GM19324 (cell line): Measurements from ENCODE around the gene INCENP.

Source experiments
- ATAC-seq: cut with Tn5 transposase; IDR thresholded peaks from one replicate; pipeline ENCODE4 v1.9.1; 2021; ENCODE audit warnings: mild to moderate bottlenecking, moderate library complexity; ENCODE audit not compliant: unreplicated experiment, low FRiP score

INCENP gene

DNA sequence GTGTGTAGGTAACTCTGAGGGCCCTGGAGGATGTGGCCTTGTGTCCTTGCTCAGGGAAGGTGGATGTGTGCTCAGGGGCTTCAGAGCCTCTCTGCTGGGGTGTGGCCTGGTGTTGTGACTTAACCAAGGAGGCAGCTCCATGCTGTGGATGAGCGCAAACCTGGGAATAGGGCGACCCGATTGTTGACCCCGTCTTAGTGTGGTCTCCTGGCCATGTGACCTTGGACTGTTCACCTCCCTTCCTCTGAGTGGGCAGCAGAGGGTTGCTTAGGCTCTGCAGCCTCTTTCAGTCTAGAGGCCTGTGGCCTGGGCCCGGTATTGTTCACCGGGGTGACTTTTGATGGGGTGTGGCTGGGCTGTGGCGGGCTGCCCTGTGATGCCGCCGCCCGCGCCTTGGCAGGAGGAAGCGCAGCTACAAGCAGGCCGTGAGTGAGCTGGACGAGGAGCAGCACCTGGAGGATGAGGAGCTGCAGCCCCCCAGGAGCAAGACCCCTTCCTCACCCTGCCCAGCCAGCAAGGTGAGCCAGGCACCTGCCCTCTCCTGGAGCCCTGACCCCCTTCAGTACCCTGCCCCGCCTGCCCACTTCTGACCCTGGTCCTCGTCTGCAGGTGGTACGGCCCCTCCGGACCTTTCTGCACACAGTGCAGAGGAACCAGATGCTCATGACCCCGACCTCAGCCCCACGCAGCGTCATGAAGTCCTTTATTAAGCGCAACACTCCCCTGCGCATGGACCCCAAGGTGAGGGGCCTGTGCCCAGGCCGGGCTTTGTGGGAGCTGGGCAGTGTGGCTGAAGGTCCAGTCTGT lies 16.7 kb downstream of the INCENP start:
- ATAC-seq: no peak

GRCh38 chr11:62141111-62142042 lies 17.6 kb downstream of the INCENP start:
- ATAC-seq: no peak

- no peak for ATAC-seq
These were observed 18.2 kb downstream of the INCENP start for GRCh38 chr11:62142043-62142375.

DNA sequence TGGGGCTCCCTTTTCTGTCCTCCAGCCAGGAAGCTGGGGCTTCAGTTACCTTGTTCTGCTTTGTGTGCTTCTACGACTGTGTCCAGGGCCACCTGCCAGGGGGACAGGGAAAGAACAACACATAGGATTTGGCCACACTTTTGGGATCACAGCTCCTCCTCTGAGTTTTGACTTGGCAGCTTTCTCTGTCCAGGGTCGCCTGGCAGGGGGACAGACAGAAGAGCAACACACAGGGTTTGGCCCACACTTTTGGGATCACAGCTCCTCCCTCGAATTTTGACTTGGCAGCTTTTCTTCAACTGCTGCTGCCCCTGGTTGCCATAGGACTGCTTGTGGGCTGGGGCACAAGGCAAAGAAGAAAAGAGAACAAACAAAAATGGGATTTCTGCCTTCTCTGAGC lies 19.1 kb downstream of the INCENP start:
- ATAC-seq: no peak

DNA sequence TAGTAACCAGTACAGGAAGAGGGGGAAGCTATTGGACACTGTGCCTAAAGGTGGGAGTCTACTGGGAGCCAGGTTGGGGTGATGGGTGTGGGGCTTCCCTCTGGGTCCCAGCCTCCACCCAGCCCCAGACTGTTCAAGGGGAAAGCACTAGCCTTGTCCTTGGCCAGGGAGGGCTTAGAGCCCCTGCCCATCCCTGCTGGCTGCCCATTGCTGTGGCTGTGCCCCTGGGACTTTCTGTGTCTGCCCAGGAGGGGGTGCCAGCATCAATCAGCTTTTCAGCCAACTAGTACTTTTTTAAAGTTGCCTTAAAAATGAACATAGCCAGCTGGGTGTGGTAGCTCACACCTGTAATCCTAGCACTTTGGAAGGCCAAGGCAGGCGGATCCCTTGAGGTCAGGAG lies 19.9 kb downstream of the INCENP start:
- no peak for ATAC-seq

GRCh38 chr11:62144641-62145255 lies 20.9 kb downstream of the INCENP start:
- ATAC-seq: no peak

DNA sequence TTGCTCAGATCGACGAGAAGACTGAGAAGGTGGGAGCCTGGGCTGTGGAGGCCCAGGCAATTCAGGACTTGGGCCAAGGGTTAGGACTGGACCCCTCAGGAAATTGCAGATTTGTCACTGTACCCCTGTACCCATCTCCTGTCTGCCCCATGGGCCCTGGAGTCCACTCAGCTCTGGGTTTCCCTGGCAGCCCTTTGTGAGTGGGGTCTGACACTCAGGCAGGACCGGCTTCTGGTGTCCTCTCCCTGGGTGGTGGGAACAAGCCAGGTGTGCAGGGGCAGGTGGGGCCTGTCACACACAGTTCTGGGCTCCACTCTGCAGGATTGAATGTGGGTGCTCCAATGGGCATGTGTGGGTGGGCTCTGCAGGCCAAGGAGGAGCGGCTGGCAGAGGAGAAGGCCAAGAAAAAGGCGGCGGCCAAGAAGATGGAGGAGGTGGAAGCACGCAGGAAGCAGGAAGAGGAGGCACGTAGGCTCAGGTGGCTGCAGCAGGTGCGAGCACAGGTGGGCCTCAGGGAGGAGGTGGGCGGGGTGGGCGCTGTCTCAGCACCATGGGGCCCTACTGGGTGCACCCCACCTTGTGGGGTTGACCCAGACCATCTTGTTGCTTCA lies 21.6 kb downstream of the INCENP start:
- ATAC-seq: no peak

- ATAC-seq: no peak
These were observed 22.8 kb downstream of the INCENP start for GRCh38 chr11:62146476-62147200.

DNA sequence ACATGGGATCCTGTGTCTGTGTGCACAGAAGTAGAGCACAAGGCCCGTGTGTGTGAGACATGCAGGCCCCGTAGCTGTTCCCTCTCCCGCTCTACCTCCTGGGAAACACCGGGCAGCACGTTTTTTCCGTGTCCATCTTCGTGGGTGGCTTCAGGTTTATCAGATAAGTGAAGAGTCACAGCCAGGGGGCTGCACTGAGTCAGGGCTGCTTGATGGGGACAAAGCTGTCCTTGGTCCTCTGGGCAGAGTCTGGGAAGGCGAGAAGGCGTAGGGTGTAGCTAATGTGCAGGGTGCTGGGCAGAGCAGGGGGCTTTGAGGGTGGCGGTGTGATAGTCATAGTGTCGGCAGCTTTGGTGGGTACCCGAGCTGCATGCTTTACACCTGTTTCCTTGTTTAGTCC lies 23.7 kb downstream of the INCENP start:
- no peak for ATAC-seq

- no peak for ATAC-seq
These were observed 24.6 kb downstream of the INCENP start for GRCh38 chr11:62148271-62148980.

DNA sequence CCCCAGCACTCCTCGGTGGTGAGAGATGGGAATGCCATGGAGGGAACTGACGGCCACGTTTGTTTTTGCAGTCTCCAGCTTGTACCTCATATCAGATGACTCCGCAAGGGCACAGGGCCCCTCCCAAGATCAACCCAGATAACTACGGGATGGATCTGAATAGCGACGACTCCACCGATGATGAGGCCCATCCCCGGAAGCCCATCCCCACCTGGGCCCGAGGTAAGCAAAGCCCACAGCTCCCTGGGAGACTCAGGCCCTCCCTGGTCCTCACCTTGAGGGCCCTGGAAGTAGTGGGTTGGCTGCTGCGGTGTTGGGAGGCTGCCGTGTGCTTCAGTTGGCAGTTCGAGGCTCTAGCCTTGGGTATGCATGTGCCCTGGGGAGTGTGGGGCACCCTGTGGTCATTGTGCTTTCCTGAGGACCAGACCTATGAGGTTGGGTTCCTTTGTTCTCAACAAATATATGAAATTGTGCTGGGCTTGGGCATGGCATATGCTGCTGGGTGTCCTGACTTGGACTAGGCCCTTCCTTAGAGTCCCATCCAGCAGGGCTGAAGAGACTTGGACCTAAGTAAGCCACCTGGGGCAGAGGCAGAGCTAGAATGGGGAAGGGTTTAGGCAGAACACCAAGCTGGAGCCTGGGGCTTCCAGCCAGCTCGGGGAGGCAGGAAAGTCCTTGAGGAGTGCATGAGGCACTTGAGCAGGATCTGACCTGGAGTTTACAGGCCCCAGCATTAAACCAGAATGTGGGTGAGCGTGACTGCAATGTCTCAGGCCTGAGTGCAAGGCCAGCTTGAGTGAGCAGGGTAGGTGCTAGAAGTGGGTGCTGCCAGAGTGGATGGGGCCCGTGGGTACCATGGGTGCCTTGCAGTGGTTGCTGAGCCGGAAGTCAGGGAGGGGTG lies 26.4 kb downstream of the INCENP start:
- ATAC-seq: no peak

DNA sequence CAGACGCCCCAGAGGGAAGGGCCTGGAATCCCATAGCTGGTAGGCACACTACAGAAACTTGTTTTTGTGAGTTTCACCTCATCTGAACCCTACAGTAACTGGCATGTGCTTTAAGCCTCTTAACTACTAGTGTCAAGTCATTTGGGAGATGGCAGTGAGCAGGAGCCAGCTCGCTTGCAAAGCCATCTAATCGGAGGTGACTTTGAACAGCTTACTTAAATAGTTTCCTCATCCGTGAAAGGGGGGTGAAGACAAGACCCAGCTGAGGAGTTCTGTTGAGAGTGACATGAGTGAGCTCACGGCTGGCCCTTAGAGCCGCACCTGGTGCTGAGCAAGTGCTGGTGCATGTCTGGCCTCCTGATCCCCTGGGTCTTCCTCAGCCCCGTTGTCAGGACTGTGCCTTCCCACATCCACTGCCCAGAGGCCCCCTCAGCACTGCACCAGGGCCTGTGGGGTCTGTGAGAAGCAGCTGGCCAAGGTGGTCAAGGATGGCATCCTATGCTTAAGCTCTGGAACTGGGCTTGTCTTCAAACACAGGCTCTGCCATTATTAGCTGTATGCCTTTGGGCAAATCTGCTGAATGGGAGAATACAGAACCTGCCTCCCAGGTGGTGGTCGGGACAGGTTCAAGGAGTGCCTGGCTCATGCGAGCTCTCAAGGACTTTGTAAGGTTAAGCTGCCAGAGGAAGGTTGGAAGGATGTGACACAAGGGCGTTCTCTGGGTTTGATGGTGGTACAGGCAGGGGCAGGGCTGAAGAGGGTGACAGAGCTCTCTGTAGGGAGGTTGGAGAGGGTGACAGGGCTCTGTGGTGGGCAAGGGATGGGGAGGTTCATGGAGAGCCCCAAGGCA lies 27.3 kb downstream of the INCENP start:
- no peak for ATAC-seq

DNA sequence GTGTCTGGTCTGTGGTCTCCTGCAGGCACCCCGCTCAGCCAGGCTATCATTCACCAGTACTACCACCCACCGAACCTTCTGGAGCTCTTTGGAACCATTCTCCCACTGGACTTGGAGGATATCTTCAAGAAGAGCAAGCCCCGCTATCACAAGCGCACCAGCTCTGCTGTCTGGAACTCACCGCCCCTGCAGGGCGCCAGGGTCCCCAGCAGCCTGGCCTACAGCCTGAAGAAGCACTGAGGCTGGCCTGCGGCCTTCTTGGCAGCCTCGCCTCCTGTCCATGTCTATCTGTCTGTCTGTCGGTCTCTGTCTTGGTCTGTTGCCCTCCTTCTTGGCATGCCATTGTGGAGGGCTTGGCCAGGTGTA lies 27.9 kb downstream of the INCENP start:
- ATAC-seq: no peak

GRCh38 chr11:62152245-62153086 lies 28.7 kb downstream of the INCENP start:
- ATAC-seq: no peak

DNA sequence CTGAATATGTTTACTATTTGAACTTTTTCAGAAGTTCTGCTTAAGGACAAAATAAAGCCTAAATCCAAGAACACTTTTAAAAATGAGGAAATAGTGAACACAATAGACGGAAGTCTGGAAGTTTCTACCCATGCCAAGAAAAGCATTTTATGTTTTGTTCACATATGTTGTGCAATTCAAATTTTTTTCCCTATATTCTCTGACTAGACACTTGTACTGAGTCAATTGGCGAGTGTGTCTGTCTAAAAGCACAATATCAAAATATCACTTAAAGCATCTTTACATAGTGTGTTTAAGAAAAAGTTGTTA lies 29.2 kb downstream of the INCENP start:
- no peak for ATAC-seq

GRCh38 chr11:62153617-62154016 lies 29.8 kb downstream of the INCENP start:
- no peak for ATAC-seq

DNA sequence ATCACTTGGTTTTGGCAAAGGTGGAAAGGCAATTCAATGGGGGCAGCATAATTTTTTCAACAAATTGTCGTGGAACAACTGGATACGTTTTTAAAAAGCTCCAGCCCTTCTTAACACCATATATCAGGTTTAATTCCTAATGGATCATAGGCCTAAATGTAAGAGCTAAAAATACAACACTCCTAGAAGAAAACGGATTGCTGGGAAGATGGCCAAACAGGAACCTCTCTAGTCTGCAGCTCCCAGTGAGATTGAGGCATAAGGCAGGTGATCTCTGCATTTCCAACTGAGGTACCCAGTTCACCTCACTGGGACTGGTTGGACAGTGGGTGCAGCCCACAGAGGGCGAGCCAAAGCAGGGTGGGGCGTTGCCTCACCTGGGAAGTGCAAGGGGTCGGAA lies 33.8 kb downstream of the INCENP start:
- no peak for ATAC-seq
